Lower lobe of right lung (tissue), 2 donors: ENCODE data around the gene SEMA4G. TPM values are rescaled to one million over a fixed set of nuclear protein-coding genes. Genes with fewer than 3 reads are reported as not detected.

Experiments used
- ATAC-seq, 2 donors: fragments of 200-7000 bp; cut with Tn5 transposase; one replicate each; pipeline ENCODE4 v1.9.1; 2020 to 2022; ENCODE audit warnings: mild to moderate bottlenecking in 2 of 2, moderate library complexity in 2 of 2
- DNase-seq: peaks from one replicate; pipeline ENCODE4 v3.0.0-alpha.2; 2020
- H3K27ac ChIP-seq: fragments of 200-600 bp; one replicate; pipeline ENCODE4 v1.8.0; 2022
- H3K27me3 ChIP-seq: fragments of 200-600 bp; one replicate; pipeline ENCODE4 v1.8.0; 2022; ENCODE audit warnings: low read depth
- H3K36me3 ChIP-seq: fragments of 200-600 bp; one replicate; pipeline ENCODE4 v1.8.0; 2022; ENCODE audit warnings: mild to moderate bottlenecking
- H3K4me1 ChIP-seq: fragments of 200-600 bp; one replicate; pipeline ENCODE4 v1.8.0; 2022
- H3K4me3 ChIP-seq: fragments of 200-600 bp; one replicate; pipeline ENCODE4 v1.8.0; 2022; ENCODE audit warnings: mild to moderate bottlenecking
- H3K9me3 ChIP-seq: fragments of 200-600 bp; one replicate; pipeline ENCODE4 v1.8.0; 2022
- intact Hi-C: fragments of 100-400 bp; cut with DNase I; formaldehyde crosslinking; loops from one replicate; pipeline ENCODE4 v1.11.0; 2022
- total RNA-seq: library from RNA; stranded (reverse); fragmentation: NEBNext Ultra II Directional; extraction: Animal tissue kit (Norgen Biotek cat#: 25700); gene quantifications from one replicate; pipeline ENCODE4 v1.2.1, GENCODE V29; 2021
- TF ChIP-seq, protein P1 (sequence below): fragments of 200-600 bp; IDR thresholded peaks from one replicate; pipeline ENCODE4 v1.8.0; 2022; ENCODE audit warnings: antibody characterized with exemption, mild to moderate bottlenecking
- donor health status: DM: no; HTN: yes; CAD: no; lungs with severe emphysema.

The SEMA4G gene
- total RNA-seq, 1 donor from 2014 or later: 5.1 TPM

GRCh38 chr10:100966887-100967286 is 2.4 kb upstream of the SEMA4G start:
- DNase-seq (no peak), ATAC-seq (no peak)
- Histone ChIP-seq H3K4me3 (no peak overlapping the region), H3K27ac (no peak overlapping the region), H3K4me1 (peaks cover 17% of the 10 kb centered on the region), H3K36me3 (peaks cover 34% of the 10 kb centered on the region), H3K27me3 (peaks cover 5% of the 10 kb centered on the region), H3K9me3 (no peaks in the 10 kb centered on the region)
- intact Hi-C loops: no loop called here
- TF ChIP-seq, protein P1, sequence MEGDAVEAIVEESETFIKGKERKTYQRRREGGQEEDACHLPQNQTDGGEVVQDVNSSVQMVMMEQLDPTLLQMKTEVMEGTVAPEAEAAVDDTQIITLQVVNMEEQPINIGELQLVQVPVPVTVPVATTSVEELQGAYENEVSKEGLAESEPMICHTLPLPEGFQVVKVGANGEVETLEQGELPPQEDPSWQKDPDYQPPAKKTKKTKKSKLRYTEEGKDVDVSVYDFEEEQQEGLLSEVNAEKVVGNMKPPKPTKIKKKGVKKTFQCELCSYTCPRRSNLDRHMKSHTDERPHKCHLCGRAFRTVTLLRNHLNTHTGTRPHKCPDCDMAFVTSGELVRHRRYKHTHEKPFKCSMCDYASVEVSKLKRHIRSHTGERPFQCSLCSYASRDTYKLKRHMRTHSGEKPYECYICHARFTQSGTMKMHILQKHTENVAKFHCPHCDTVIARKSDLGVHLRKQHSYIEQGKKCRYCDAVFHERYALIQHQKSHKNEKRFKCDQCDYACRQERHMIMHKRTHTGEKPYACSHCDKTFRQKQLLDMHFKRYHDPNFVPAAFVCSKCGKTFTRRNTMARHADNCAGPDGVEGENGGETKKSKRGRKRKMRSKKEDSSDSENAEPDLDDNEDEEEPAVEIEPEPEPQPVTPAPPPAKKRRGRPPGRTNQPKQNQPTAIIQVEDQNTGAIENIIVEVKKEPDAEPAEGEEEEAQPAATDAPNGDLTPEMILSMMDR: no peak

- H3K36me3 ChIP-seq: peaks cover 30% of the 10 kb centered on the region
- TF ChIP-seq, protein P1: no peak
- no peak for ATAC-seq
These were observed 2.0 kb upstream of the SEMA4G start for GRCh38 chr10:100967332-100967731.

DNA sequence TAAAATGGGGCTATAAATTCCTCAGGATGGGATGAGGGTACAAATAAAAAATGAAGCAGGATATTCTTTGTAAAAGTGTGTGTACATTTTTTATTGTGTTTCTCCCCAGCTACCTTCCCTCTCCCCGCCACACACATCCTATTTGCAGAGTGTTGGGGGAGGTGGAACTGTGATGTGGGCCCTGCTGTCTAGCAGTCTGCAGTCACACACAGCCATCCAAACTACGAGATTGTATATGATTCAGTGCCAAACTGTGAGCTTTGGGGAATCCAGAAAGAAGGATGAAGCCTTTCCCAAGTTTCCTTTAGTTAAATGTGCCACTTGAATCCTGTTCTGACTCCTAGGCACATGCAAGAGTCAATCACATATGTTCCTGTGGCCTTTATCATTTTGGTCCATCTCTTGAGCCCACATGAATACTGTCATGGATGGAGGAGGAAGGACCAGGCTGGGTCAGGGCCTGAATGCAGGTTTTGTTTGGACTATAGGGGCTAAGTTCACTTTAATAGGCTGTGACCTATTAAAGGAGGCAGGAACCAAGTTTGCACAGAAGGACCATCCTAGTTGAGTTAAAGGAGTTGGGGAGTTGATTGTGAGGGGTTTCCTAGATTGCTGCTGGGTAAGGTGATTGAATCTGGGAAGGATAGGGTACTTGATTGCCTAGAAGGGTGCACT is 1.1 kb upstream of the SEMA4G start:
- TF ChIP-seq, protein P1: no peak
- Histone ChIP-seq H3K27me3 (peaks cover 5% of the 10 kb centered on the region), H3K9me3 (no peaks in the 10 kb centered on the region), H3K4me3 (no peak overlapping the region), H3K4me1 (peaks cover 17% of the 10 kb centered on the region), H3K36me3 (peaks cover 21% of the 10 kb centered on the region), H3K27ac (no peak overlapping the region)
- intact Hi-C loops: no loop called here
- no peak for ATAC-seq
- no peak for DNase-seq

More at GRCh38 chr10:100967332-100967731, 2.0 kb upstream of the SEMA4G start:
- Histone ChIP-seq H3K9me3 (no peaks in the 10 kb centered on the region), H3K27ac (no peak overlapping the region), H3K4me3 (no peak overlapping the region), H3K27me3 (peaks cover 5% of the 10 kb centered on the region), H3K4me1 (peaks cover 17% of the 10 kb centered on the region)
- intact Hi-C loops: no loop called here
- no peak for DNase-seq

- intact Hi-C loops: no loop called here
- H3K27ac ChIP-seq: no peak overlapping the region
- ATAC-seq (peak; percentile 29 to 31), DNase-seq (no peak)
- H3K27me3 ChIP-seq: peaks cover 5% of the 10 kb centered on the region
- H3K4me1 ChIP-seq: peaks cover 17% of the 10 kb centered on the region
- peak overlapping the region; percentile 72 for H3K4me3 ChIP-seq
- no peaks in the 10 kb centered on the region for H3K9me3 ChIP-seq
- TF ChIP-seq, protein P1: no peak
- peaks cover 15% of the 10 kb centered on the region for H3K36me3 ChIP-seq
These were observed 479 bp upstream of the SEMA4G start for GRCh38 chr10:100968863-100969186.

DNA sequence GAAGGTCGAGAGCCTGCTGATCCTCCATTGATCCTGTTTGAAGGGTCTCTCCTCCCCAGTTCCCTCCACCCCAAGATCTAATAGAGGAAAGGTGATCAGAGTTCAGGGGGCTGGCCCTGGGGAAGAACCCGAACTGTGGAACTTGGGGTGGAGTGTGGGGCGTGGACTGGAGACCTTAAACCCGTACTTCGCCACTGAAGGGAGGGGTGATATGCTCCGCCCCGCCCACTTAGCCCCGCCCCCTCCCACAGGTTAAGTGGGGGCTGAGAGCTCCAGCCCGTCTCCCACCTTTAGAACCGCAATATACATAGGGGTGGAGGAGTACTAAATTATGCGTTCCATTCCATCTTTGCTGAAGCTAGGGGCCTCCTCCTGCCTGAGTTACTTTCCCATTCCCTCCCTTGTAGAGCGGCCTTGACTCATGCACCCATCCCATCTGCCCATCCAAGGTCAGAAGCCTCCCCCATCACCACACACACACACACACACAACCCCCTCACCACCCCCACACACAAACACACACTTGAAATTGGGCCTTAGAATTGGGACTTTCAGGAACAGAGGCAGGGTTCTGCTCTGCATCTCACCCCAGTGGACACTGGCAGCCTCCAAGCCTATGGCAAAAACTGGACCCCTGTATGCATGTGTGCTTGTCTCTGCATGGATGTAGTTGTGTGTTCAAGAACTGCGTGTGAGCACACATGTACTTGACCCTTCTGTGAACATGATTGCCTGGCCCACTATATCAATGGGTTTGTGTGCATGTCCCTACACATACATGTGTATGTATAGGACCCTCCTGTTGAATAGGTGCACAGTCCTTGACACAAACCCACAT is 991 bp downstream of the SEMA4G start:
- ATAC-seq: peak; percentile 63 to 76
- intact Hi-C loops: no loop called here
- no peak overlapping the region for H3K27ac ChIP-seq
- peaks cover 5% of the 10 kb centered on the region for H3K27me3 ChIP-seq
- H3K4me1 ChIP-seq: peaks cover 17% of the 10 kb centered on the region
- TF ChIP-seq, protein P1: no peak
- peak overlapping the region; percentile 72 for H3K4me3 ChIP-seq
- H3K36me3 ChIP-seq: peaks cover 5% of the 10 kb centered on the region
- DNase-seq: no peak
- H3K9me3 ChIP-seq: no peaks in the 10 kb centered on the region
